Effector memory CD8-positive, alpha-beta T cell (primary cell): Measurements from ENCODE around the gene ARHGEF17.

ENCODE experiments used
- ATAC-seq: fragments of 150-1000 bp; cut with Tn5 transposase; replicated peaks from 2 replicates; pipeline ENCODE4 v1.10.0; 2021; ENCODE audit warnings: mild to moderate bottlenecking, moderate library complexity
- DNase-seq, 3 experiments: peaks; one replicate each; pipeline ENCODE4 v3.0.0; 2021
- H3K27ac Mint-ChIP-seq, 2 donors: one replicate each; pipeline ENCODE4 v1.8.0; 2022; ENCODE audit warnings: mild to moderate bottlenecking in 2 of 2, mixed read lengths in 2 of 2, moderate library complexity in 2 of 2
- H3K27me3 Mint-ChIP-seq, 2 donors: one replicate each; pipeline ENCODE4 v1.8.0; 2022; ENCODE audit warnings: mixed read lengths in 2 of 2
- H3K36me3 Mint-ChIP-seq: one replicate; pipeline ENCODE4 v1.8.0; 2022; ENCODE audit warnings: mild to moderate bottlenecking, moderate library complexity, mixed read lengths; ENCODE audit not compliant: insufficient read depth
- H3K4me1 Mint-ChIP-seq, 2 donors: one replicate each; pipeline ENCODE4 v1.8.0; 2022; ENCODE audit warnings: low read depth in 2 of 2, mixed read lengths in 2 of 2
- H3K4me3 Mint-ChIP-seq, 2 donors: one replicate each; pipeline ENCODE4 v1.8.0; 2022; ENCODE audit warnings: mild to moderate bottlenecking in 2 of 2, mixed read lengths in 2 of 2, moderate library complexity in 2 of 2
- H3K9me3 Mint-ChIP-seq, 2 donors: one replicate each; pipeline ENCODE4 v1.8.0; 2022; ENCODE audit warnings: mixed read lengths in 2 of 2

Gene ARHGEF17

DNA sequence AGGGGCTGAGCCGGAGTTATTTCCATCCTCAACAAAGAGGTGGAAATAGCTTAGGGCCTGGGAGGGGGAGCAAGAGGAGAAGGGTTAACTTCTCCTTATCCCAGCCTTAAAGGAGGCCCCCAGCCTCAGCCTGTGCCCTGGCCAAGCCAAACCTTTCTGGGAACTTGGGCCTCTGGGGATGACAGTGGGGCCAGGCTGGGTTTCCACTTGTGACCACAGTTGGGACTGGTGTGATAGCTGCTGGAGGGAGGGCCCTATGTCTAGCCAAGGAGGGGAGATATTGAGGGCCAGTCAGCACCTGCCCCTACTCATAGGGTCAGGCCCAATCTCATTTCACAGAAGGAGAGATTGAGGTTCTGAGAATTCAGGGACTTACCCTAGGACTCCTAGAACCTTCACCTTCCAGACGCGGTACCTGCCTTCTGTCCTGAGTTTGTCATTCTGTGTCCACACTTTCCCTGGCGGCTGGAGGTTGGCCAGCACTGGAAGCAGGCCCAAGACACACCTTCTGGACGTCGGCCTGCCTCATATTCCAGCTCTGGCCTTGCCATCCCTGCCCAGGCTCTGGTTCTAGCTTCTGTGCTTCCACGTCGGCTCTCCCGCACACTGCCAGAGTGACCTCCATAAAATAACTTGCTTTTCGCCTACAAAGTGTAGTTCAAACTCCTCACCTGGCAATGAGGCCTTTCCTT lies 71.3 kb downstream of the ARHGEF17 start:
- Mint-ChIP-seq H3K27ac (peak overlapping the region; percentile 20 to 89), H3K27me3 (no peaks in the 10 kb centered on the region), H3K9me3 (no peaks in the 10 kb centered on the region), H3K4me1 (peaks cover 49 to 67% of the 10 kb centered on the region in 2 donors), H3K36me3 (peaks cover 80% of the 10 kb centered on the region), H3K4me3 (peak overlapping the region in 1 of 2 donors; percentile 76)
- ATAC-seq = no peak
- no peak for DNase-seq

- no peak for ATAC-seq
- Mint-ChIP-seq H3K27me3 (no peaks in the 10 kb centered on the region), H3K4me3 (no peak overlapping the region)
Observed at GRCh38 chr11:73380331-73380730, 72.3 kb downstream of the ARHGEF17 start.

DNA sequence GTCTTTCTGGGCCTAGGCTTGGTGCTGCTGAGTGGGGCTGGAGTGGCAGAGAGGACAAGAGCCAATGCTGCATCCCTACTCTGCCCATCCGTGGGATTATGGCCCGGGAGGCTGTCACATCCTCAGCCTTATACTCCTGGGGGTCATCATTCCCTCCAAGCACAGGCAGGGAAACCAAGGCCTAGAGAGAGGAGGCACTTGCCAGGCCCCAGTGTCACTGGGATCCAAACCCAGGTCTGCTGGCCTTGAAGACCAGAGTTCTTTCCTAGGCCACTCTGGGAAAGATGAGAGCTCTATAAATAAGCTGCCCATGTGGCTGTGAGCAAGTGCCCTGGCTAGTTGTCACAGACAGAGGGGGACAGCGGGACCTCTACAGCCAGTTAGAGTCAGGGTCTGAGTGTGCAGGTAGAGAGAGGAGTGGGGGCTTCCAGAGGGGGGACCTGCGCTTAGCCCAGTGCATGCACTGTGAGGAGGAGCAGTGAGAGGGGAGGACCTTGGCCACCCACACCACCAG lies 72.9 kb downstream of the ARHGEF17 start:
- Mint-ChIP-seq H3K9me3 (no peaks in the 10 kb centered on the region), H3K27me3 (no peaks in the 10 kb centered on the region), H3K27ac (peak overlapping the region; percentile 77 to 89), H3K4me3 (peak overlapping the region in 1 of 2 donors; percentile 67), H3K4me1 (peaks cover 59 to 71% of the 10 kb centered on the region in 2 donors), H3K36me3 (peaks cover 92% of the 10 kb centered on the region)
- DNase-seq (no peak), ATAC-seq (no peak)

More at GRCh38 chr11:73380331-73380730, 72.3 kb downstream of the ARHGEF17 start:
- Mint-ChIP-seq H3K27ac (peak overlapping the region; percentile 77 to 89), H3K9me3 (no peaks in the 10 kb centered on the region), H3K4me1 (peaks cover 58 to 75% of the 10 kb centered on the region in 2 donors), H3K36me3 (peaks cover 88% of the 10 kb centered on the region)
- no peak for DNase-seq

DNA sequence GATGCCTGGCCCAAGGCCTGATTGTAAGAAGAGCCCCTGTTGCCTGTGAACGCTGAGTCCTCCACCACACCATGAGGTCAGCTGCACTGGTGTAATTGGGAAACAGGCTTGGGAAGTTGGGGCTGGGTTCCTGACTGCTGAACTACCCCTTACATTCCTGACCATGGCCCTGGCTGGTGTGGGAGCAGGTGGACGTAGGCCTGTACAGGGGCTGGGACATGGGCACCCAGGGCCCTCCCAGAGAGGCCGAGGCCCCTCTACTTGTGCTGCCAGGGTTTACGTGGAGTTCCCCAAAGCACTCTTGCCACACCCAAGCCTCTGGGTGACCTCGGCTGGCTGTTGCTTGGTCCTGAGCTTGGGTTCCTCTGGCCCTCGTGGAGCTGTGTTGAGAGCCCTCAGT lies 73.5 kb downstream of the ARHGEF17 start:
- no peak for DNase-seq
- H3K4me3 Mint-ChIP-seq = peak overlapping the region in 1 of 2 donors; percentile 67
- H3K27ac Mint-ChIP-seq = peak overlapping the region in 1 of 2 donors; percentile 89
- no peaks in the 10 kb centered on the region for H3K9me3 Mint-ChIP-seq
- peaks cover 63 to 73% of the 10 kb centered on the region in 2 donors for H3K4me1 Mint-ChIP-seq
- H3K27me3 Mint-ChIP-seq = no peaks in the 10 kb centered on the region
- no peak for ATAC-seq
- peaks cover 92% of the 10 kb centered on the region for H3K36me3 Mint-ChIP-seq

DNA sequence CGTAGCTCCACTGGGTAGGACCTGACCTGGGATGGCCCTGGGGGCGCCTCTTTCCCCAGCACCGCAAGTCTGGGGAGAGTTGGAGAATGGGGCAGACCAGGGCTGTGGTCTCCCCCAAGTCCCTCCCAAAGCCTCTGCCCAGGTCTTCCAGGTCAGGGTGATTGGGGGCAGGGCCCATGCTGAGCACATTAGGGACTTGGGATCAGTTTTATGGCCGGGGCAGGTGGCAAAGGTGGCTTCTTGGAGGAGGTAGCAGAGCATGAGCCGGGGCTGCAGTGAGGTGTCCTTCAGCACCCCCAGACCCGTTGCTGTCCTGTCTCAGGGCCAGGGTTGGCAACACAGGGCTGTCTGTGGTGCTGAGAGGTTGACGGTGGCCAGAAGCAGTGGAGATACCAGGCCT lies 74.1 kb downstream of the ARHGEF17 start:
- ATAC-seq (no peak), DNase-seq (no peak)
- Mint-ChIP-seq H3K27me3 (no peaks in the 10 kb centered on the region), H3K9me3 (no peaks in the 10 kb centered on the region), H3K4me3 (peak overlapping the region; percentile 12 to 77), H3K4me1 (peaks cover 62 to 74% of the 10 kb centered on the region in 2 donors), H3K36me3 (peaks cover 92% of the 10 kb centered on the region), H3K27ac (peak overlapping the region; percentile 79 to 89)

GRCh38 chr11:73382747-73383146 lies 74.7 kb downstream of the ARHGEF17 start:
- no peak for DNase-seq
- no peaks in the 10 kb centered on the region for H3K27me3 Mint-ChIP-seq
- H3K9me3 Mint-ChIP-seq = no peaks in the 10 kb centered on the region
- peak overlapping the region; percentile 79 to 89 for H3K27ac Mint-ChIP-seq
- peaks cover 62 to 72% of the 10 kb centered on the region in 2 donors for H3K4me1 Mint-ChIP-seq
- no peak for ATAC-seq
- H3K36me3 Mint-ChIP-seq = peaks cover 91% of the 10 kb centered on the region
- H3K4me3 Mint-ChIP-seq = peak overlapping the region in 1 of 2 donors; percentile 77

DNA sequence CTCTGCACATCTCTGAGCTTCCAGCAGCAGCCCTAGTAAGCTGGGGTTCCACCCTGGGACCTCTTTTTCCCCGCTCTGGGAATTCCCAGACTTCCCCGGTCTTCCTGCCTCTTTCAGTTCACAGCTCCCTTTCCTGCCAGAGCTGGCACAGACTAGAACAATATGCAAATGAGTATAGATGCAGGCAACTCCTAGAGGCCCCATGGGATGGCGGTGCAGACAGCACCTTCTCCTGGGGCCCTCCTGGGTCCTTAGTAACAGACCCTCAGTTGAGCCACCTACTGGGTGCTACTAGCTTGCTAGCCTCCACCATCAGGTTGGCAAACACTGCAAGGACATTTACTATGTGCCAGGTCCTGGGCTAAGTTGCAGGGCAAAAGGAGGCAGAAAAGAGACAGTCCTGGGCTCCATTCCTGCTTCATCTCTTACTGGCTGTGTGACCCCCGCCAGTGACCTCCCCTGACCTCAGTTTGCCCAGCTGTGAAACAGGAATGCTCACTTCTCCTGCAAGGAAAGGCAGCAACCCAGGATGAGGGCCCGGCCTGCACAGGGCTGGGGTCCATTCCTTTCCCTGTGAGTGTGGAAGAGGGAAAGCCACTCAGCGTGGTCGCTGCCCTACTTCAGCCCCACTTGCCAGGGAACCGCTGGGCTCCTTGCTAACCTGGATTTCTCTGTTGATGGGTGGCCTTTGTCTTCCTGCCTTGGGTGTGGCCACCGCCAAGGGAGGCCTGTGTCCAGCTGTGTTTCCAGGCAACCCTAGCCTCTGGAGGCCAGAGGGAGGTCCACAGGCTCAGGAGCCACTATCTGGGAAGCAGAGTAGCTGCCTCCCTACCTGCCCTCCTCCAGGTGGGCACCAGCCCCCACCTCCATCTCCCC lies 75.4 kb downstream of the ARHGEF17 start:
- ATAC-seq (no peak), DNase-seq (no peak)
- peak overlapping the region; percentile 79 to 89 for H3K27ac Mint-ChIP-seq
- peak overlapping the region; percentile 22 to 77 for H3K4me3 Mint-ChIP-seq
- H3K36me3 Mint-ChIP-seq = peaks cover 91% of the 10 kb centered on the region
- no peaks in the 10 kb centered on the region for H3K9me3 Mint-ChIP-seq
- H3K4me1 Mint-ChIP-seq = peaks cover 60 to 72% of the 10 kb centered on the region in 2 donors
- H3K27me3 Mint-ChIP-seq = no peaks in the 10 kb centered on the region

- no peak for DNase-seq
- Mint-ChIP-seq H3K9me3 (no peaks in the 10 kb centered on the region), H3K4me3 (peak overlapping the region; percentile 22 to 77), H3K4me1 (peaks cover 57 to 68% of the 10 kb centered on the region in 2 donors), H3K36me3 (peaks cover 90% of the 10 kb centered on the region), H3K27me3 (no peaks in the 10 kb centered on the region), H3K27ac (peak overlapping the region; percentile 64 to 89)
- ATAC-seq = no peak
Observed at GRCh38 chr11:73384125-73384441, 76.0 kb downstream of the ARHGEF17 start.

GRCh38 chr11:73384531-73384871 lies 76.4 kb downstream of the ARHGEF17 start:
- peak overlapping the region; percentile 56 to 77 for H3K4me3 Mint-ChIP-seq
- peaks cover 92% of the 10 kb centered on the region for H3K36me3 Mint-ChIP-seq
- ATAC-seq (no peak), DNase-seq (no peak)
- no peaks in the 10 kb centered on the region for H3K9me3 Mint-ChIP-seq
- H3K27me3 Mint-ChIP-seq = no peaks in the 10 kb centered on the region
- peaks cover 55 to 68% of the 10 kb centered on the region in 2 donors for H3K4me1 Mint-ChIP-seq
- H3K27ac Mint-ChIP-seq = peak overlapping the region; percentile 64 to 89

DNA sequence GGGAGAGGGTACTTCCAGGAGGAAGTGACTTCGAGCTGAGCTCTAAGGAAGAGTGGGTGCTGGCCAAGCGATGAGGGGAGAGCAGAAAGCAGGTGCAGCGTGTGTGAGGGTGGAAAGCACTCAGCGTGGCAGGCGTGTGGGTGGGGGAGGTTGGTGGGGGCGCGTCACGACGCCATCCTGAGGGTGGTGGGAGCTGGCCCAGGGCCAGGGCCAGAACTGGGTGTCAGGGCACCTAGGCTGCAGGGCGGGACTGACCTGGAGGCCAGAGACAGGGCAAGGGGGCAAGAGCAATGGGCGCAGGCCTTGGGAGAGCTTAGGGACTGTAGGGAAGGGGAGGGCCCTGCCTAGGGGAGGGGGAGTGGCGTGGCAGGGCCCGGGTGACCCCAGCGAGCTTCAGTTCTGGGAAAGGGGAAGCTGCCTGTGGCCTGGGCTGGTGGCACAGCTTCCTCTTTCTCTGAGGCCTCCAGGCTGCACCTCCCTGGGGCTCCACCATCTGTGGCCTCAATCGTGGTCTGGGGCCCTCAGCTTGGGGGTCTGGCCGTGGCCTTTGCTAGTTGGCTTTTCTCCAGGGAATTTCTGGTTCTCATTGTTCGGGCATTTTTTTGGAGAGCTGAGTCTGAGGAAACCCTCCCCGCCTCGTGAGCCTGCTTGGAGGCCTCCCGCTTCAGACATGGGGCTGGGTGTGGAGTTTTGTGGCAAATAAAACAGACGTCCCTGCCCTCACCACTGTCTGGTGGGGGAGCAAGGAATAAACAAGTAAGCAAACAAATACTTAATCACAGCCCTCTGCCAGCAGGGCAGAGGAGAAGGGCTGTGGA lies 77.0 kb downstream of the ARHGEF17 start:
- DNase-seq (no peak), ATAC-seq (peak; percentile 54)
- Mint-ChIP-seq H3K27me3 (no peaks in the 10 kb centered on the region), H3K4me3 (peak overlapping the region; percentile 56 to 77), H3K27ac (peak overlapping the region; percentile 64 to 89), H3K36me3 (peaks cover 94% of the 10 kb centered on the region), H3K4me1 (peaks cover 55 to 67% of the 10 kb centered on the region in 2 donors), H3K9me3 (no peaks in the 10 kb centered on the region)

DNA sequence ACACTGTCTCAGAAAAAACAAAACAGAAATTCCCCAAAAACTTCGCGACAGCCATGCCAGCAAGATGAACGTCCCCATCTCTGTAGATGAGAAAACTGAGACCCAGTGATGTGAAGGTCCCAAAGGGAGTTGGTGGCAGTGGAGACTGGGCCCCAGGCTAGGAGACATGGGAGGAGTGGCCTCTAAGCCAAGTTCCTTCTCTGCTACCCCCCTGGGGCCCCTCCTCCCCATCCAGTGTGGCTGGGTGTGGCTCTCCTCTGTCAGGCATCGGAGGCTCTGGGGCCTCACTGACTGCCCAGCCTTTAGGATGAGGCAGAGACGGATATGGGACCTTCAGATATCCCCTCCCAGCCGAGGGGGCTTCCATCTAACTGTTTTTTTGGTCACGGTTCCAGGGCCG lies 77.9 kb downstream of the ARHGEF17 start:
- ATAC-seq (no peak), DNase-seq (no peak)
- peaks cover 94% of the 10 kb centered on the region for H3K36me3 Mint-ChIP-seq
- H3K27me3 Mint-ChIP-seq = no peaks in the 10 kb centered on the region
- no peaks in the 10 kb centered on the region for H3K9me3 Mint-ChIP-seq
- H3K4me3 Mint-ChIP-seq = peak overlapping the region in 1 of 2 donors; percentile 77
- peaks cover 53 to 63% of the 10 kb centered on the region in 2 donors for H3K4me1 Mint-ChIP-seq
- peak overlapping the region; percentile 64 to 89 for H3K27ac Mint-ChIP-seq

GRCh38 chr11:73386546-73386945 lies 78.5 kb downstream of the ARHGEF17 start:
- DNase-seq = no peak
- peak overlapping the region; percentile 64 to 89 for H3K27ac Mint-ChIP-seq
- peaks cover 50 to 60% of the 10 kb centered on the region in 2 donors for H3K4me1 Mint-ChIP-seq
- no peak for ATAC-seq
- H3K27me3 Mint-ChIP-seq = no peaks in the 10 kb centered on the region
- peak overlapping the region in 1 of 2 donors; percentile 77 for H3K4me3 Mint-ChIP-seq
- no peaks in the 10 kb centered on the region for H3K9me3 Mint-ChIP-seq
- peaks cover 94% of the 10 kb centered on the region for H3K36me3 Mint-ChIP-seq
